K562 (cell line): ENCODE data around the gene ANKRD31. TPM values are rescaled to one million over a fixed set of nuclear protein-coding genes. Genes with fewer than 3 reads are reported as not detected.
"Not testable (repeated sequence)": the region's sequence is repeated elsewhere in the genome, so short reads cannot be mapped to it uniquely, and the experiment has no call there.

ENCODE experiments used
- ATAC-seq: fragments of 200-7000 bp; cut with Tn5 transposase; 3 replicates; pipeline ENCODE4 v1.9.1; 2020; ENCODE audit warnings: moderate library complexity
- BruUV-seq: library from RNA; stranded (reverse); fragments of 400-500 nt; replicated peaks from 2 replicates; lab custom pipeline; 2021; lab: Mats Ljungman, UMichigan
- CTCF ChIA-PET: fragments of 300-600 bp; formaldehyde crosslinking; extraction: SDS; loops from one replicate; lab custom pipeline; 2021; ENCODE audit warnings: low intra/inter-chr PET ratio; lab: Yijun Ruan, JAX
- POLR2A ChIA-PET: fragments of 300-600, 350-650 bp; sonication (Branson Sonifier 250); formaldehyde crosslinking; extraction: SDS; loops from one replicate; lab custom pipeline; 2021; ENCODE audit warnings: antibody characterized with exemption, inconsistent platforms; lab: Yijun Ruan, JAX
- DNase-seq, 4 experiments: peaks; one replicate each; pipeline versions ENCODE4 v3.0.0 to v3.0.0-alpha.2; 2011 to 2018; ENCODE audit warnings: low spot score in 3 of 4, mixed read lengths in 3 of 4; ENCODE audit errors: extremely low read depth in 1 of 4
- FAIRE-seq: peaks from 2 replicates; lab custom pipeline; 2011; peaks lifted over from hg19 to GRCh38; lab: Jason Lieb, UNC
- H2AFZ ChIP-seq: 2 replicates; pipeline ENCODE4 v1.6.0; 2011; ENCODE audit warnings: low read depth, low read length, control low read depth, inconsistent platforms
- H3K27ac ChIP-seq: fragments of 200-600 bp; 3 replicates; pipeline ENCODE4 v1.8.0; 2011; ENCODE audit warnings: low read depth, mild to moderate bottlenecking, control low read depth, inconsistent platforms, low read length, moderate library complexity, mixed read lengths; ENCODE audit errors: extremely low read depth
- H3K27me3 ChIP-seq, 2 experiments: fragments of 300-600 bp in 1 of 2; 2 replicates in 1 of 2; 3 replicates in 1 of 2; pipeline versions ENCODE4 v1.6.0 to v1.8.0; 2011; ENCODE audit warnings: inconsistent platforms in 2 of 2, low read length in 2 of 2, mild to moderate bottlenecking in 1 of 2, mixed read lengths in 1 of 2, moderate library complexity in 1 of 2; ENCODE audit not compliant: control insufficient read depth in 2 of 2, insufficient read depth in 2 of 2
- H3K36me3 ChIP-seq: fragments of 300-600 bp; 3 replicates; pipeline ENCODE4 v1.8.0; 2011; ENCODE audit warnings: mild to moderate bottlenecking, low read length, inconsistent platforms; ENCODE audit not compliant: control insufficient read depth, insufficient read depth
- H3K4me1 ChIP-seq, 2 experiments: fragments of 200-600 bp in 1 of 2; replicated peaks in 1 of 2; 2 replicates in 1 of 2; 3 replicates in 1 of 2; pipeline versions ENCODE4 v1.5.1 to v1.8.0; 2011; ENCODE audit warnings: inconsistent platforms in 2 of 2, low read length in 2 of 2, mild to moderate bottlenecking in 1 of 2, mixed read lengths in 1 of 2, moderate library complexity in 1 of 2; ENCODE audit not compliant: control insufficient read depth in 2 of 2, insufficient read depth in 2 of 2
- H3K4me2 ChIP-seq: 2 replicates; pipeline ENCODE4 v1.6.1; 2011; ENCODE audit warnings: low read length, control low read depth, inconsistent platforms, mixed read lengths; ENCODE audit not compliant: insufficient read depth
- H3K4me3 ChIP-seq: fragments of 200-600 bp; sonication (generic), shearing (Covaris generic); 2 replicates; pipeline ENCODE4 v1.5.1; 2016; ENCODE audit warnings: control low read depth, inconsistent platforms
- H3K79me2 ChIP-seq: fragments of 200-600 bp; 3 replicates; pipeline ENCODE4 v1.8.0; 2011; ENCODE audit warnings: low read length, inconsistent platforms; ENCODE audit not compliant: control insufficient read depth, insufficient read depth
- H3K9ac ChIP-seq, 2 experiments: 2 replicates each; pipeline versions ENCODE4 v1.6.0 to v1.6.1; 2011; ENCODE audit warnings: low read depth in 2 of 2, low read length in 2 of 2, control low read depth in 1 of 2, inconsistent platforms in 1 of 2, mild to moderate bottlenecking in 1 of 2, mixed read lengths in 1 of 2; ENCODE audit not compliant: insufficient read depth in 1 of 2
- H3K9me1 ChIP-seq: one replicate; pipeline ENCODE4 v1.6.0; 2011; ENCODE audit warnings: inconsistent platforms, mild to moderate bottlenecking, low read length, moderate library complexity; ENCODE audit not compliant: control insufficient read depth, insufficient read depth
- H3K9me3 ChIP-seq: replicated peaks from 2 replicates; pipeline ENCODE4 v1.5.1; 2011; ENCODE audit warnings: low read depth, low read length, inconsistent platforms; ENCODE audit not compliant: control insufficient read depth, insufficient read depth
- H4K20me1 ChIP-seq: replicated peaks from 2 replicates; pipeline ENCODE4 v1.6.1; 2011; ENCODE audit warnings: low read length, inconsistent platforms, mixed read lengths; ENCODE audit not compliant: control insufficient read depth, insufficient read depth
- SP2 ChIP-seq: IDR thresholded peaks from 2 replicates; pipeline ENCODE4 v1.6.1; 2011; ENCODE audit warnings: mild to moderate bottlenecking, low read depth, low read length, moderate library complexity; ENCODE audit not compliant: poor library complexity, severe bottlenecking; ENCODE audit errors: extremely low read depth
- WGBS: fragments of 100-300 bp; shearing (Covaris generic); methylation state at CpG from one replicate; pipeline ENCODE4 v1.1.6; 2016; ENCODE audit warnings: low coverage, mixed read lengths; ENCODE audit not compliant: insufficient coverage; ENCODE audit errors: missing lambda C conversion rate; 5-methylcytosine and 5-hydroxymethylcytosine counted together
- in situ Hi-C: fragments of 300-500 bp; cut with MboI; formaldehyde crosslinking; loops from 4 replicates; pipeline ENCODE4 v1.15.0; 2018; ENCODE audit warnings: inconsistent platforms, mixed read lengths
- intact Hi-C: fragments of 100-400 bp; cut with micrococcal nuclease; formaldehyde crosslinking; loops from 2 replicates; pipeline ENCODE4 v1.14.2; 2022
- polyA plus RNA-seq, 8 experiments: library from polyadenylated mRNA; depleted of rRNA in 4 of 8; stranded (reverse) in 5 of 8; unstranded in 3 of 8; fragments of >200 nt; fragmentation: Nextera tagmentation in 2 of 8; fragmentation: Illumina TruSeq in 1 of 8; extraction: Ambion mirVana in 2 of 8; extraction: Trizol in 1 of 8; gene quantifications; 2 replicates each; pipeline versions ENCODE4 v1.2.1 to v1.2.3, GENCODE V29; 2011 to 2014; ENCODE audit warnings: inconsistent platforms in 1 of 8, missing spikeins in 1 of 8
- total RNA-seq, 7 experiments: library from RNA; depleted of rRNA in 6 of 7; stranded (reverse); fragments of >200 nt in 6 of 7; fragmentation: Illumina TruSeq in 2 of 7; extraction: Trizol in 2 of 7; gene quantifications; 2 replicates each; pipeline versions ENCODE4 v1.2.1 to v1.2.3, GENCODE V29; 2011 to 2021; ENCODE audit warnings: low replicate concordance in 1 of 7
- TF ChIP-seq, protein P1 (sequence below): sonication (generic); formaldehyde crosslinking; IDR thresholded peaks from 2 replicates; pipeline ENCODE4 v1.8.0; 2023; ENCODE audit warnings: mild to moderate bottlenecking, missing genetic modification reagents
- TF ChIP-seq, protein P2 (sequence below): fragments of 200-800 bp; sonication (Bioruptor generic); IDR thresholded peaks from 2 replicates; pipeline ENCODE4 v1.6.1; 2016; ENCODE audit warnings: missing genetic modification characterization, missing compliant biosample characterization
- TF ChIP-seq, protein P3 (sequence below): fragments of 450-650 bp; formaldehyde crosslinking; IDR thresholded peaks from 2 replicates; pipeline ENCODE4 v1.4.0; 2022; ENCODE audit warnings: missing genetic modification characterization

ANKRD31 gene
- total and polyA plus RNA-seq, 9 of the 15 experiments (the other 6 are each of a cell fraction or from before 2014, with no cell fraction given): under 0.01 to 0.11 (median 0.05) TPM; not detected in 1

DNA sequence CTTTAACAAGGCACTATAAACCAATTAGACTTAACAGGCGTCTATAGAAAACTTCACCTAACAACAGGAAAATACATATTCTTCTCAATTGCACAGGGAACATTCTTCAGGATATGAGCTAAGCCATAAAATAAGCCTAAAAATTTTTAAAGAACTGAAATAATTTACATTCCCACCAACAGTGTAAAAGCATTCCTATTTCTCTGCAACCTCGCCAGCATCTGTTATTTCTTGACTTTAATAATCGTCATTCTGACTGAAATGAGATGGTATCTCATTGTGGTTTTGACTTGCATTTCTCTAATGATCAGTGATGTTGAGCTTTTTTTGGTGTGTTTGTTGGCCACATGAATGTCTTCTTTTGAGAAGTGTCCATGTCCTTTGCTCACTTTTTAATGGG lies 140.7 kb downstream of the ANKRD31 start:
- H3K9me3 ChIP-seq, H3K27ac ChIP-seq, H3K79me2 ChIP-seq, H3K4me2 ChIP-seq, DNase-seq, H4K20me1 ChIP-seq, intact Hi-C loops, H3K4me1 ChIP-seq, H3K27me3 ChIP-seq, ATAC-seq, POLR2A ChIA-PET, CTCF ChIA-PET, FAIRE-seq, H3K36me3 ChIP-seq, H3K4me3 ChIP-seq, H2AFZ ChIP-seq, H3K9ac ChIP-seq, BruUV-seq, H3K9me1 ChIP-seq, in situ Hi-C loops: not testable (repeated sequence)
- WGBS: 0% methylated on average over 3 of the region's 3 CpGs

DNA sequence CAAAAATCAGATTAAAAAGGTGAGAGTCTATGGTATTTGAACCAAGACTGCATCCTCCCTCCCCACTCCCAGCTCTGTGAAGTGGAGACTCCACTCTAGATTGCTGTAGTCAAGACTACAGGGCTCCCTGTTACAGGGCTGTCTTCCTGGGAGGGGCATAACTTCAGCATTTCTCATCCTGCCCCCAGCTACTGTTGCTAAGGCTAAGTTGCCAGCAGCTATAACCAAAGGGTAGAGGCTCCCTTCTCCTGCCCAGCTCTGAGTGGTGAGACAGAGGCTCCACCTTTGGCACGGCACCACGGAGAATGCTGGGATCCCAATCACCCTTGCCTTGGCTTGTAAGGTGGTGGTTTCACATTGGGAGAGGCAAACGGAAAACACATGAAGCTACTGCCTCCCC lies 145.1 kb downstream of the ANKRD31 start:
- in situ Hi-C loops: no loop called here
- CTCF ChIA-PET: no interaction called here
- 3% methylated on average over 3 of the region's 3 CpGs for WGBS
- TF ChIP-seq, protein P1, sequence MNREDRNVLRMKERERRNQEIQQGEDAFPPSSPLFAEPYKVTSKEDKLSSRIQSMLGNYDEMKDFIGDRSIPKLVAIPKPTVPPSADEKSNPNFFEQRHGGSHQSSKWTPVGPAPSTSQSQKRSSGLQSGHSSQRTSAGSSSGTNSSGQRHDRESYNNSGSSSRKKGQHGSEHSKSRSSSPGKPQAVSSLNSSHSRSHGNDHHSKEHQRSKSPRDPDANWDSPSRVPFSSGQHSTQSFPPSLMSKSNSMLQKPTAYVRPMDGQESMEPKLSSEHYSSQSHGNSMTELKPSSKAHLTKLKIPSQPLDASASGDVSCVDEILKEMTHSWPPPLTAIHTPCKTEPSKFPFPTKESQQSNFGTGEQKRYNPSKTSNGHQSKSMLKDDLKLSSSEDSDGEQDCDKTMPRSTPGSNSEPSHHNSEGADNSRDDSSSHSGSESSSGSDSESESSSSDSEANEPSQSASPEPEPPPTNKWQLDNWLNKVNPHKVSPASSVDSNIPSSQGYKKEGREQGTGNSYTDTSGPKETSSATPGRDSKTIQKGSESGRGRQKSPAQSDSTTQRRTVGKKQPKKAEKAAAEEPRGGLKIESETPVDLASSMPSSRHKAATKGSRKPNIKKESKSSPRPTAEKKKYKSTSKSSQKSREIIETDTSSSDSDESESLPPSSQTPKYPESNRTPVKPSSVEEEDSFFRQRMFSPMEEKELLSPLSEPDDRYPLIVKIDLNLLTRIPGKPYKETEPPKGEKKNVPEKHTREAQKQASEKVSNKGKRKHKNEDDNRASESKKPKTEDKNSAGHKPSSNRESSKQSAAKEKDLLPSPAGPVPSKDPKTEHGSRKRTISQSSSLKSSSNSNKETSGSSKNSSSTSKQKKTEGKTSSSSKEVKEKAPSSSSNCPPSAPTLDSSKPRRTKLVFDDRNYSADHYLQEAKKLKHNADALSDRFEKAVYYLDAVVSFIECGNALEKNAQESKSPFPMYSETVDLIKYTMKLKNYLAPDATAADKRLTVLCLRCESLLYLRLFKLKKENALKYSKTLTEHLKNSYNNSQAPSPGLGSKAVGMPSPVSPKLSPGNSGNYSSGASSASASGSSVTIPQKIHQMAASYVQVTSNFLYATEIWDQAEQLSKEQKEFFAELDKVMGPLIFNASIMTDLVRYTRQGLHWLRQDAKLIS (CRISPR knock-in tag): no peak
- TF ChIP-seq, protein P2, sequence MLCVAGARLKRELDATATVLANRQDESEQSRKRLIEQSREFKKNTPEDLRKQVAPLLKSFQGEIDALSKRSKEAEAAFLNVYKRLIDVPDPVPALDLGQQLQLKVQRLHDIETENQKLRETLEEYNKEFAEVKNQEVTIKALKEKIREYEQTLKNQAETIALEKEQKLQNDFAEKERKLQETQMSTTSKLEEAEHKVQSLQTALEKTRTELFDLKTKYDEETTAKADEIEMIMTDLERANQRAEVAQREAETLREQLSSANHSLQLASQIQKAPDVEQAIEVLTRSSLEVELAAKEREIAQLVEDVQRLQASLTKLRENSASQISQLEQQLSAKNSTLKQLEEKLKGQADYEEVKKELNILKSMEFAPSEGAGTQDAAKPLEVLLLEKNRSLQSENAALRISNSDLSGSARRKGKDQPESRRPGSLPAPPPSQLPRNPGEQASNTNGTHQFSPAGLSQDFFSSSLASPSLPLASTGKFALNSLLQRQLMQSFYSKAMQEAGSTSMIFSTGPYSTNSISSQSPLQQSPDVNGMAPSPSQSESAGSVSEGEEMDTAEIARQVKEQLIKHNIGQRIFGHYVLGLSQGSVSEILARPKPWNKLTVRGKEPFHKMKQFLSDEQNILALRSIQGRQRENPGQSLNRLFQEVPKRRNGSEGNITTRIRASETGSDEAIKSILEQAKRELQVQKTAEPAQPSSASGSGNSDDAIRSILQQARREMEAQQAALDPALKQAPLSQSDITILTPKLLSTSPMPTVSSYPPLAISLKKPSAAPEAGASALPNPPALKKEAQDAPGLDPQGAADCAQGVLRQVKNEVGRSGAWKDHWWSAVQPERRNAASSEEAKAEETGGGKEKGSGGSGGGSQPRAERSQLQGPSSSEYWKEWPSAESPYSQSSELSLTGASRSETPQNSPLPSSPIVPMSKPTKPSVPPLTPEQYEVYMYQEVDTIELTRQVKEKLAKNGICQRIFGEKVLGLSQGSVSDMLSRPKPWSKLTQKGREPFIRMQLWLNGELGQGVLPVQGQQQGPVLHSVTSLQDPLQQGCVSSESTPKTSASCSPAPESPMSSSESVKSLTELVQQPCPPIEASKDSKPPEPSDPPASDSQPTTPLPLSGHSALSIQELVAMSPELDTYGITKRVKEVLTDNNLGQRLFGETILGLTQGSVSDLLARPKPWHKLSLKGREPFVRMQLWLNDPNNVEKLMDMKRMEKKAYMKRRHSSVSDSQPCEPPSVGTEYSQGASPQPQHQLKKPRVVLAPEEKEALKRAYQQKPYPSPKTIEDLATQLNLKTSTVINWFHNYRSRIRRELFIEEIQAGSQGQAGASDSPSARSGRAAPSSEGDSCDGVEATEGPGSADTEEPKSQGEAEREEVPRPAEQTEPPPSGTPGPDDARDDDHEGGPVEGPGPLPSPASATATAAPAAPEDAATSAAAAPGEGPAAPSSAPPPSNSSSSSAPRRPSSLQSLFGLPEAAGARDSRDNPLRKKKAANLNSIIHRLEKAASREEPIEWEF (CRISPR knock-in tag): no peak
- TF ChIP-seq, protein P3, sequence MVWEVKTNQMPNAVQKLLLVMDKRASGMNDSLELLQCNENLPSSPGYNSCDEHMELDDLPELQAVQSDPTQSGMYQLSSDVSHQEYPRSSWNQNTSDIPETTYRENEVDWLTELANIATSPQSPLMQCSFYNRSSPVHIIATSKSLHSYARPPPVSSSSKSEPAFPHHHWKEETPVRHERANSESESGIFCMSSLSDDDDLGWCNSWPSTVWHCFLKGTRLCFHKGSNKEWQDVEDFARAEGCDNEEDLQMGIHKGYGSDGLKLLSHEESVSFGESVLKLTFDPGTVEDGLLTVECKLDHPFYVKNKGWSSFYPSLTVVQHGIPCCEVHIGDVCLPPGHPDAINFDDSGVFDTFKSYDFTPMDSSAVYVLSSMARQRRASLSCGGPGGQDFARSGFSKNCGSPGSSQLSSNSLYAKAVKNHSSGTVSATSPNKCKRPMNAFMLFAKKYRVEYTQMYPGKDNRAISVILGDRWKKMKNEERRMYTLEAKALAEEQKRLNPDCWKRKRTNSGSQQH (CRISPR knock-in tag): no peak
- no peak for TF ChIP-seq SP2

More for the DNA sequence above, 145.1 kb downstream of the ANKRD31 start:
- Histone ChIP-seq H3K27ac (no peak overlapping the region), H3K27me3 (peaks cover 0 to 6% of the 10 kb centered on the region in 2 experiments; a peak in 1 of 5 replicates), H3K4me2 (no peak overlapping the region), H3K36me3 (no peaks in the 10 kb centered on the region), H3K9me1 (no peaks in the 10 kb centered on the region), H3K9me3 (no peaks in the 10 kb centered on the region), H2AFZ (no peak overlapping the region), H3K79me2 (no peaks in the 10 kb centered on the region), H3K9ac (no peak overlapping the region), H3K4me3 (no peak overlapping the region), H3K4me1 (no peaks in the 10 kb centered on the region), H4K20me1 (no peaks in the 10 kb centered on the region)
- POLR2A ChIA-PET: no interaction called here
- no peak for ATAC-seq
- DNase-seq: no peak
- BruUV-seq: no TSS peak
- intact Hi-C loops: no loop called here
- no peak for FAIRE-seq
